Endothelial cell of umbilical vein (primary cell): ENCODE measurements around the gene KASH5. TPM values are rescaled to one million over a fixed set of nuclear protein-coding genes. Genes with fewer than 3 reads are reported as not detected.

Experiments
- BruUV-seq: library from RNA; stranded (reverse); fragments of 400-500 nt; replicated peaks from 2 replicates; lab custom pipeline; 2021; lab: Mats Ljungman, UMichigan
- CTCF ChIA-PET: fragments of 300-600, 350-600 bp; sonication (Branson Sonifier 250); formaldehyde crosslinking; loops from one replicate; lab custom pipeline; 2021; ENCODE audit warnings: antibody characterized with exemption, inconsistent platforms; lab: Charles Lee
- POLR2A ChIA-PET: fragments of 300-600, 350-600 bp; sonication (Branson Sonifier 250); formaldehyde crosslinking; loops from one replicate; lab custom pipeline; 2021; ENCODE audit warnings: antibody characterized with exemption, inconsistent platforms; lab: Charles Lee
- DNase-seq: peaks from one replicate; pipeline ENCODE4 v3.0.0-alpha.2; 2011; ENCODE audit warnings: low read depth, low spot score
- FAIRE-seq: peaks from 2 replicates; lab custom pipeline; 2011; peaks lifted over from hg19 to GRCh38; lab: Jason Lieb, UNC
- H2AFZ ChIP-seq: 2 replicates; pipeline ENCODE4 v1.6.0; 2012; ENCODE audit warnings: low read depth, low read length, control low read depth, inconsistent platforms
- H3K27ac ChIP-seq: 2 replicates; pipeline ENCODE4 v1.5.1; 2011; ENCODE audit warnings: low read depth, mild to moderate bottlenecking, control low read depth, low read length, moderate library complexity; ENCODE audit not compliant: insufficient read depth
- H3K27me3 ChIP-seq, 2 experiments: 2 replicates each; pipeline versions ENCODE4 v1.6.0 to v1.6.1; 2011; ENCODE audit warnings: low read length in 2 of 2, mixed read lengths in 1 of 2; ENCODE audit not compliant: control insufficient read depth in 2 of 2, insufficient read depth in 2 of 2
- H3K36me3 ChIP-seq, 2 experiments: 2 replicates in 1 of 2; 3 replicates in 1 of 2; pipeline ENCODE4 v1.5.1; 2011; ENCODE audit warnings: low read length in 2 of 2, mild to moderate bottlenecking in 1 of 2, moderate library complexity in 1 of 2; ENCODE audit not compliant: control insufficient read depth in 2 of 2, insufficient read depth in 2 of 2; ENCODE audit errors: extremely low read depth in 1 of 2
- H3K4me1 ChIP-seq: 3 replicates; pipeline ENCODE4 v1.5.1; 2011; ENCODE audit warnings: mild to moderate bottlenecking, low read length; ENCODE audit not compliant: control insufficient read depth, insufficient read depth; ENCODE audit errors: extremely low read depth
- H3K4me2 ChIP-seq: 2 replicates; pipeline ENCODE4 v1.6.1; 2011; ENCODE audit warnings: low read length, control low read depth, mixed read lengths; ENCODE audit not compliant: insufficient read depth
- H3K4me3 ChIP-seq, 3 experiments: fragments of 200-600 bp in 1 of 3; sonication (generic), shearing (Covaris generic) in 1 of 3; replicated peaks in 1 of 3; 2 replicates each; pipeline ENCODE4 v1.5.1; 2011 to 2016; ENCODE audit warnings: control low read depth in 3 of 3, low read length in 3 of 3, mild to moderate bottlenecking in 2 of 3, inconsistent platforms in 1 of 3, low read depth in 1 of 3, moderate library complexity in 1 of 3; ENCODE audit not compliant: insufficient read depth in 1 of 3
- H3K79me2 ChIP-seq: 2 replicates; pipeline ENCODE4 v1.6.0; 2012; ENCODE audit warnings: low read length, inconsistent platforms; ENCODE audit not compliant: control insufficient read depth, insufficient read depth
- H3K9ac ChIP-seq: replicated peaks from 2 replicates; pipeline ENCODE3; 2011; ENCODE audit warnings: low read length, control low read depth; ENCODE audit not compliant: insufficient read depth; ENCODE audit errors: extremely low read depth
- H3K9me1 ChIP-seq: replicated peaks from 3 replicates; pipeline ENCODE4 v1.6.0; 2011; ENCODE audit warnings: mild to moderate bottlenecking, low read length; ENCODE audit not compliant: control insufficient read depth, insufficient read depth; ENCODE audit errors: extremely low read depth
- H3K9me3 ChIP-seq: replicated peaks from 2 replicates; pipeline ENCODE4 v1.5.1; 2012; ENCODE audit warnings: low read length, inconsistent platforms; ENCODE audit not compliant: control insufficient read depth, insufficient read depth
- H4K20me1 ChIP-seq: replicated peaks from 2 replicates; pipeline ENCODE3; 2011; ENCODE audit warnings: mild to moderate bottlenecking, low read length; ENCODE audit not compliant: control insufficient read depth, insufficient read depth; ENCODE audit errors: extremely low read depth
- EZH2 ChIP-seq: IDR thresholded peaks from 2 replicates; pipeline ENCODE4 v1.6.1; 2012; ENCODE audit warnings: borderline replicate concordance, low read depth, mild to moderate bottlenecking, moderate library complexity, low read length, inconsistent platforms; ENCODE audit not compliant: severe bottlenecking
- FOS ChIP-seq: IDR thresholded peaks from 2 replicates; pipeline ENCODE4 v1.6.1; 2011; ENCODE audit warnings: mild to moderate bottlenecking, low read length, moderate library complexity, borderline replicate concordance; ENCODE audit not compliant: insufficient read depth
- GATA2 ChIP-seq: IDR thresholded peaks from 2 replicates; pipeline ENCODE4 v1.7.0; 2011; ENCODE audit warnings: low read depth, mild to moderate bottlenecking, moderate library complexity, mixed read lengths, low read length; ENCODE audit not compliant: insufficient read length, insufficient read depth
- JUN ChIP-seq: IDR thresholded peaks from 2 replicates; pipeline ENCODE4 v1.6.1; 2011; ENCODE audit warnings: borderline replicate concordance, low read depth; ENCODE audit not compliant: insufficient read length, insufficient read depth
- MAX ChIP-seq: IDR thresholded peaks from 2 replicates; pipeline ENCODE4 v1.6.1; 2011; ENCODE audit not compliant: insufficient read depth, insufficient read length
- MYC ChIP-seq: IDR thresholded peaks from one replicate; pipeline ENCODE4 v1.6.1; 2011; ENCODE audit warnings: mild to moderate bottlenecking, low read depth, low read length
- POLR2A ChIP-seq: IDR thresholded peaks from 2 replicates; pipeline ENCODE4 v1.6.1; 2012; ENCODE audit warnings: low read depth, mild to moderate bottlenecking, control low read depth, low read length
- POLR2AphosphoS5 ChIP-seq: IDR thresholded peaks from 2 replicates; pipeline ENCODE4 v1.6.1; 2012; ENCODE audit warnings: low read depth, mild to moderate bottlenecking, control low read depth, low read length, moderate library complexity; ENCODE audit not compliant: insufficient read depth
- dilution Hi-C: fragments of 300-500 bp; cut with MboI; formaldehyde crosslinking; loops from one replicate; pipeline ENCODE4 v1.15.0; 2019; ENCODE audit warnings: low sequenced_read_pairs; ENCODE audit not compliant: extremely low pct_ligation_motif_present
- intact Hi-C: fragments of 100-400 bp; cut with micrococcal nuclease; formaldehyde crosslinking; loops from one replicate; pipeline ENCODE4 v1.10.0; 2022
- polyA plus RNA-seq, 4 experiments: library from polyadenylated mRNA; depleted of rRNA in 3 of 4; stranded (reverse) in 3 of 4; unstranded in 1 of 4; fragments of >200 nt; gene quantifications; 2 replicates each; pipeline versions ENCODE4 v1.2.1 to v1.2.3, GENCODE V29; 2011 to 2012; ENCODE audit warnings: missing spikeins in 1 of 4
- total RNA-seq: library from RNA; stranded (reverse); gene quantifications from 2 replicates; pipeline ENCODE4 v1.2.3, GENCODE V29; 2021
- TF ChIP-seq, protein P1 (sequence below), 2 donors: IDR thresholded peaks; 1 replicate in 1 of 2; 2 replicates in 1 of 2; pipeline ENCODE4 v1.5.1; 2011; ENCODE audit warnings: low read length in 2 of 2, mild to moderate bottlenecking in 2 of 2, moderate library complexity in 2 of 2, control low read depth in 1 of 2, inconsistent platforms in 1 of 2, low read depth in 1 of 2; ENCODE audit not compliant: insufficient read depth in 1 of 2; ENCODE audit errors: extremely low read depth in 1 of 2

Gene KASH5
- total and polyA plus RNA-seq, 2 donors (not counting 3 experiments of a cell fraction or from before 2014, with no cell fraction given): 0.03 TPM; not detected in 1

DNA sequence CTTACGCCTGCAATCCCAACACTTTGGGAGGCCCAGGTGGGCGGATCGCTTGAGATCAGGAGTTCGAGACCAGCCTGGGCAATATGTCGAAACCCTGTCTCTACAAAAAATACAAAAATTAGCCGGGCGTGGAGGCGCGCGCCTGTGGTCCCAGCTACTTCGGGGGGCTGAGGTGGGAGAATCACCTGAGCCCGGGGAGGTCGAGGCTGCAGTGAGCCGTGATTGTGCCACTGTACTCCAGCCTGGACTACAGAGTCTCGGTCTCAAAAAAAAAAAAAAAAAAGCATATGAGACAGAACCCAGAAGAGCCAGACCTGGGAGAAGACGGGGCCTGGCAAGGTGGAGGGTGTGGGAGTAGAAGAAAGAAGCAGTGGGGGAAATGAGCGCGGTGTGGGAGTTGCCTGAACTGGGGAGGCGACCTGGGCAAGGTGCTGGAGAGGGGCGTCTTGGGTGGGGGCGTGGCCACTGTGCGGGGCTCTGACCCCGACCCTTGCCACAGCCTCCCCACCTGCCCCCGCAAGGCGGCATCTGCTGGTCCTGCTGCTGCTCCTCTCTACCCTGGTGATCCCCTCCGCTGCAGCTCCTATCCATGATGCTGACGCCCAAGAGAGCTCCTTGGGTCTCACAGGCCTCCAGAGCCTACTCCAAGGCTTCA is 23.8 kb upstream of the KASH5 start:
- BruUV-seq: no TSS peak
- dilution Hi-C loops (no loop called here), intact Hi-C loops (no loop called here)
- no peak for TF ChIP-seq POLR2AphosphoS5
- TF ChIP-seq, protein P1, sequence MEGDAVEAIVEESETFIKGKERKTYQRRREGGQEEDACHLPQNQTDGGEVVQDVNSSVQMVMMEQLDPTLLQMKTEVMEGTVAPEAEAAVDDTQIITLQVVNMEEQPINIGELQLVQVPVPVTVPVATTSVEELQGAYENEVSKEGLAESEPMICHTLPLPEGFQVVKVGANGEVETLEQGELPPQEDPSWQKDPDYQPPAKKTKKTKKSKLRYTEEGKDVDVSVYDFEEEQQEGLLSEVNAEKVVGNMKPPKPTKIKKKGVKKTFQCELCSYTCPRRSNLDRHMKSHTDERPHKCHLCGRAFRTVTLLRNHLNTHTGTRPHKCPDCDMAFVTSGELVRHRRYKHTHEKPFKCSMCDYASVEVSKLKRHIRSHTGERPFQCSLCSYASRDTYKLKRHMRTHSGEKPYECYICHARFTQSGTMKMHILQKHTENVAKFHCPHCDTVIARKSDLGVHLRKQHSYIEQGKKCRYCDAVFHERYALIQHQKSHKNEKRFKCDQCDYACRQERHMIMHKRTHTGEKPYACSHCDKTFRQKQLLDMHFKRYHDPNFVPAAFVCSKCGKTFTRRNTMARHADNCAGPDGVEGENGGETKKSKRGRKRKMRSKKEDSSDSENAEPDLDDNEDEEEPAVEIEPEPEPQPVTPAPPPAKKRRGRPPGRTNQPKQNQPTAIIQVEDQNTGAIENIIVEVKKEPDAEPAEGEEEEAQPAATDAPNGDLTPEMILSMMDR (IDR thresholded peaks at IDR 0.05; ENCODE audit: extremely low read depth in 1 of 2, insufficient read depth in 1 of 2, low read depth in 1 of 2, low read length in 2 of 2): no peak
- no peak for TF ChIP-seq MYC
- TF ChIP-seq MAX: no peak
- no peak for TF ChIP-seq JUN
- no peak for TF ChIP-seq POLR2A
- no peak for TF ChIP-seq GATA2
- TF ChIP-seq EZH2: no peak
- TF ChIP-seq FOS: no peak
- no peak overlapping the region for H3K27ac ChIP-seq
- DNase-seq: no peak
- H4K20me1 ChIP-seq: no peaks in the 10 kb centered on the region
- peaks cover 13% of the 10 kb centered on the region for H3K4me1 ChIP-seq
- peak overlapping the region; percentile 75 for H2AFZ ChIP-seq
- no peak for FAIRE-seq
- peaks cover 31% of the 10 kb centered on the region for H3K79me2 ChIP-seq
- peak overlapping the region in 1 of 3 experiments; percentile 10 for H3K4me3 ChIP-seq
- peaks cover 1 to 2% of the 10 kb centered on the region in 2 experiments for H3K36me3 ChIP-seq
- ChIA-PET CTCF (no interaction called here), POLR2A (no interaction called here)
- no peaks in the 10 kb centered on the region for H3K27me3 ChIP-seq
- no peak overlapping the region for H3K9ac ChIP-seq
- H3K9me3 ChIP-seq: no peaks in the 10 kb centered on the region
- no peaks in the 10 kb centered on the region for H3K9me1 ChIP-seq
- peak overlapping the region; percentile 40 for H3K4me2 ChIP-seq
